Stimulated activated CD4-positive, alpha-beta T cell treated with anti-CD3 and anti-CD28 coated beads, Interleukin-1b, Interleukin-23, amount 100 ng/mL, for 4 hours (primary cell): ENCODE results near the gene AKR1C2.
"Not testable (repeated sequence)": the region's sequence is repeated elsewhere in the genome, so short reads cannot be mapped to it uniquely, and the experiment has no call there.

Experiments
- DNase-seq, 2 donors: peaks; one replicate each; pipeline ENCODE4 v3.0.0-alpha.2; 2020; ENCODE audit warnings: low read depth in 2 of 2

The AKR1C2 gene

DNA sequence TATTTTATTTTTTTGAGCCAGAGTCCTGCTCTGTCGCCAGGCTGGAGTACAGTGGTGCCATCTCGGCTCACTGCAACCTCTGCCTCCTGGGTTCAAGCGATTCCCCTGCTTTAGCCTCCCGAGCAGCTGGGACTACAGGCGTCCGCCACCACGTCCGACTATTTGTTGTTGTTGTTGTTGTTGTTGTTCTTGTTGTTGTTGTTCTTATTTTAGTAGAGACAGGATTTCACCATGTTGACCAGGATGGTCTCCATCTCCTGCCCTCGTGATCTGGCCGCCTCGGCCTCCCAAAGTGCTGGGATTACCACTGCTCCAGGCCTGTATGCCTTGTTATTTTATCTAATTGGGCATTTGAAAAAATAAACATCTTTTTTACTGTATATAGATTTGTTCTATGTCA, 42.1 kb downstream of the AKR1C2 start:
- DNase-seq = not testable (repeated sequence)

DNA sequence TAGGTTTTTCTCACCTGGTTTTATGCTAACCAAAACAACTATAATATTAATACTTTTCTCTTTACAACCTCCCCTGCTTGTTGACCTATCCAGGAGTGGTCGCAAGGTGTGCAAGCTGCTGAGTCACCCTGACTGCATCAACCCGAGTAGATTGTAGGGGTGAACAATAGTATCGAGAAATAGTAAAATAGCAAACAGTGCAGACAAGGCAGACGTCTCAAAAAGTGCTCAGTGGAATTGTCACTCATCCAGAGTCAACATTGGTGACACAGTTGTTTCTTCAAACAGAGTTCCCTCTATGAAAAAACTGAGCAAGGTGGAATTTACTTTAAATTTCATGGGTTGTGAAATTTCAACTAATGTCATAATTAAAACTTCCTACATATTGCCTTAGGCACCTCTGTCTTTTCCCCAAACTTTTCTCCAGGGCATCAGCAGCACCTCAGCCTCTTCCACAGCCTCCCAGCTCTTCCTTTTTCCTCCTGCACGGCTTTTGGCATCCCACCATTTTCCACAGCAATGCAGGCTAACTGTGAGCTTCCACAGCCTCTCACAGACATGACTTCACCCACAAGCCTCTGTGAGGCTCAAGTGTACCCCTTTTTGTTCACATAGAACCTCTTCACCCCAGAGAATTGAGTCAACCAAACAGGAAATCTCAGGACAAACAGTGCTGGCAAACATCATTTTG, 46.6 kb downstream of the AKR1C2 start:
- DNase-seq = not testable (repeated sequence)

- not testable (repeated sequence) for DNase-seq
These were observed 47.6 kb downstream of the AKR1C2 start for GRCh38 chr10:4956088-4956487.

DNA sequence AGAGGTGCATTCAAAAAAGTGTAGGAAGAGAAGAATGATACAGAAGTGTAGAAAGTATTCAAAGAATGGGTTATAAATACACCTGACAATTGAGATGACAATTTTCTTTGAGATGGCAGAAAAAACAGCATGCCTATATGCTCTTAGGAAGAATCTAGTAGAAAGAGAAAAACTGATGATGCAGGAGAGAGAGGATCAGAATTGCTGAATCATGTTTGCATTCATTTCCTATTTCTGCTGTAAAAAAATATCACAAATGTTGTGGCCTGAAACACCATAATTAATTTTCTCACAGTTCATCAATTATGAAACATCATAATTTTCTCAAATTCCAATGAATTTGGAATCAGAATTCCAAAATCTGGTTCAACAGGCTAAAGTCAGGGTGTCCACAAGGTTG, 50.3 kb downstream of the AKR1C2 start:
- DNase-seq = no peak

DNA sequence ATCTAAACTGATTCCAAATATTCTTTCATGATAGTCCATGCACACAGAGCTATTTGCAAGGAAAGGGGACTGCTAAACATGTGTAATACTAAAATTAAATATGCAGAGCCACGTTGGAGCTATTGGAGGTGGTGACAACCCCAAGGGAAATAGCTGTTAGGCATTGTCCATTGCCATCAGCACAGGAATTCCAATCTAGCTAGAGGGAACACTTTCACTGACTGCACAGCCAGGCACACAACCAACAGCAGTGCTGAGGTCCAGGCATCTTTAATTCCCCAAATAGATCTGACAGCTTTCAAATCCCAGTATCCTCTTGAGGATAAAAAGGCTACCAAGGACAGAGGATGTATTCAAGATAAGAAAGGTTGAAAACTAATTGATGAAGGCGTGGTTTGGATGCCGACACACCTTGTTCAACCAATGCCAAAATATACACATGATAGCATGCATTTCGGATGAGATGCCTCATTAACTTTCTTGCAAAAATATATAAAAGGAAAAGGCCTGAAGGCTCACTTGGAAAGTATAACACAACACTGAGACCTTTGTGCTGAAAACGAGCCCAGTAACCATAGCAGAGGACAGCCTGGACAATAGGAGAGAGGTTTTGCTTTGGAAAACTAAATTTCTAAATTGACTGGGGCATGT, 52.0 kb downstream of the AKR1C2 start:
- DNase-seq = not testable (repeated sequence)

- DNase-seq = no peak
These were observed 55.7 kb downstream of the AKR1C2 start for GRCh38 chr10:4947635-4948596.

DNA sequence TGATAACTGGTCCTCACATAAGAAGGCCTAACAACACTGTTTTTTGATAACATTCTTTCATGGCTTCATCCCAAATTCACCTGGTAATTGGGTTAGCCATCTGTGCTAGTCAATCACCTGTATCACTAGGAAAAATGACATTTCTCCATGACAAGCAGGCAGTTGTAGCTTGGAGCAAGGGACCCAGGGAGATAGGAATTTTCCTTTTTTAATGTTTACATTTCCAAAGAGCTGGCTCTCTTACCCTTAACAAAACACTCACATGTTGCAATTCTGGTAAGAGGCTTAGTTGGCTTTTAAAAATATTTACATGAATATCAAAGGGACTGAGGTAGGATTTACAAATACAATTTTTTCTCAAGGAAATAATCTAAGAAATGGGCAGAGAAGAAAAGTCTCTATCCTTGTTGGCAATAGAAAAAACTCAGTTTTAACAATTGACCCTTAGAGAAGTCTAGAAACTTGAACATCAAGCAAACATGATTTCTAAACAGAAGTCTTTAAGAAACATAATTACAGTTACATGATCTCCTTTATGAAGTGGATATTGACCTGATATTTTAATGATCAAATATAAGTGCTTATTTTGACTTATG, 56.5 kb downstream of the AKR1C2 start:
- no peak for DNase-seq

DNA sequence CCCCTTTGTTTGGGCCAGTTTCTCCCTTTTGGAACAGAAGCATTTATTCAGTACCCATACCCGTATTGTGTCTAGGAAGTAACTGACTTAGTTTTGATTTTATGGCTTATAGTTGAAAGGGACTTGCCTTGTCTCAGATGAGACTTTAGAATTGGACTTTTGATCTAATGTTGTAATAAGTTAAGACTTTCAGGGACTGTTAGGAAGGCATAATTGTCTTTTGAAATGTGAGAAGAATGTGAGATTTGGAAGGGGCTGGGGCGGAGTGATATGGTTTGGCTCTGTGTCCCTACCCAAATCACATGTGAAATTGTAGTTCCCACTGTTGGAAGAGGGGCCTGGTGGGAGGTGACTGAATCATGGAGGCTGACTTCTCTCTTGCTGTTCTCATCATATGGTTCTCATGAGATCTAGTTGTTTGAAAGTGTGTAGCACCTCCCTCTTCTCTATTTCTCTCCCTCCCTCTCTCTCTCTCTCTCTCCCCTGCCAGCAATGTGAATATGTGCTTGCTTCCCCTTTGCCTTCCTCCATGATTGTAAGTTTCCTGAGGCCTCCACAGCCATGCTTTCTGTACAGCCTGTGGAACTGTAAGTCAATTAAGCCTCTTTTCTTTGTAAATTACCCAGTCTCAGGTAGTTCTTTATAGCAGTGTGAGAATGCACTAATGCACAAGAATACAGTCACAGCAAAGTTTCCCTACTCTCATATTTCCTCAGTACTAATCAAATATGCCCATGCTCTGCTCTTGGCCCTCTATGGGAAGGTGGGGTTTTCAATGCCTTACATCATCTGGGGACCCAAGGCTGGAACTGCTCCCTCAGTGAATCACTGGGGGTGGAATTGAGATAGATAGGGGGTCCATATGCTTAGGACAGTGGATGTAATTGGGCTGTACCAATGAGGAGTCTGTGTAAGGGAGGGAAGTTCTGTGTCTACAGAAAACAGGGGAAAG, 57.6 kb downstream of the AKR1C2 start:
- DNase-seq = no peak

DNA sequence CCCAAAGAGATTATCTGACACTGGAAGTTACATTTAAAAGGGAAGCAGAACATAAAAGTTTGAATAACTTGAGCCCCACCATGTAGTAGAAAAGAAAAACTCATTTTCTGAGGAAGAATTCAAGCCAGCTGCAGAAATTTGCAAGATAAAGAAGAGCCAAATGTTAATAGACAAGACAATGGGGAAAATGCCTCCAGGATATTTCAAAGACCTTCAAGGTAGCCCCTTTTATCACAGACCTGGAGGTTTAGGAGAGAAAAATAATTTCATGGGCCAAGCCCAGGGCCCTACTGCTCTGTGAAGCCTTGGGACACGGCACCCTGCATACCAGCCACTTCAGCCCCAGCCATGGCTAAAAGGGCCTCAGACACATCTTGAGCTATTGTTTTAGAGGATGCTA, 58.8 kb downstream of the AKR1C2 start:
- DNase-seq = no peak

- DNase-seq = no peak
These were observed 59.8 kb downstream of the AKR1C2 start for GRCh38 chr10:4943821-4944220.

GRCh38 chr10:4943416-4943815, 60.2 kb downstream of the AKR1C2 start:
- DNase-seq = not testable (repeated sequence)

- DNase-seq = not testable (repeated sequence)
These were observed 60.7 kb downstream of the AKR1C2 start for GRCh38 chr10:4942931-4943330.

DNA sequence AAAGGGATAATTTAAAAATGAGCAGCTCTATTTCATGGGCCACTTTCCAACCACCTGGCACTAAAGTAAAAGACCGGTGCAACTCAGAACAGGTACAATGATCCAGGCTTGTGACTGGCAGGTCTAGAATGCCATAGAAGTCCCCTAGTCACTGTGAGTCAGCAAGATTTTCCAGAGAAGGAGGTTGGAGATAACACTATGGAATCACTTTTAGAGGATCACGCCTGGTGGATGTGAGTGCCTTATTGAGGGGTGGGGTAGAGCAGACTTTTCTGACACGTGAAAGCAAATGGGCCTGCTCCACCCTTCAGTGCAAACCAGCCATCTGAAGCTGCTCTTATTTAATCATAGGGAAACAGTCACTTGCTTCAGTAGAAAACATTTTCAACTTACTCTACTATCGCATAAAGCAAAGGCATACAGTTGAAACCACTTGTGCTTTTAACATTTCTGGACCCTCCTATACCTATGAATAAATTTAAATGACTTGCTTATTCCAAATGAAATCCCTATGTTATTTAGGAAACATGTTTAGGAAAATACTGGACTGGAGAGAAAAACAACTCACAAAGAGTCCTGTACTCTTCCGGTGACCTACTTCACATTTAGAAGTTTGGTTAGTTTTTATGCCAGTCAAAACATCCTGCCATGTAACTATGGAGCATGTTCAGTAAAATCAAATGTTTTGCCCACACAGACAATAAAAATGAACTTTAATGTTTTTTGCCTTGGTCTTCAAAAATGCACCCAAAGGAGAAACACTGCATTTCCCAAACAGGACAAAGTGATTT, 61.9 kb downstream of the AKR1C2 start:
- DNase-seq = no peak

GRCh38 chr10:4940909-4941308, 62.7 kb downstream of the AKR1C2 start:
- DNase-seq = not testable (repeated sequence)

DNA sequence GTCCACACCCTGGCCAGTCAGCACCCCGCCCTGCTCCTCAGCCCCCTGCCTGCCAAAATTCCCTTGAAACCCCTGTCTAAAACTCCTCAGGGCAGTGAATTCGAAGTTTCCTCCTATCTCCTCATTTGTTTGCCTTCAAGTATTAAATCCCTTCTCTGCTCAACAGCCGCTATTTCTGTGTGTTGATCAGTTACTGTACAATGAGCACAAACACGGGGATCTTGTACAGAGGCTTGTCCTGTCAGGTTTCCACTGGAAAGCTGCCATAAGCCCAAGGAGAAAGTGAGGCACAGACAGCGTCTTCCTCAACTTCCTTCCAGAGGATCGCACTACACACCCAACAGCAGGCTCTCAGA, 63.6 kb downstream of the AKR1C2 start:
- DNase-seq = not testable (repeated sequence)

DNA sequence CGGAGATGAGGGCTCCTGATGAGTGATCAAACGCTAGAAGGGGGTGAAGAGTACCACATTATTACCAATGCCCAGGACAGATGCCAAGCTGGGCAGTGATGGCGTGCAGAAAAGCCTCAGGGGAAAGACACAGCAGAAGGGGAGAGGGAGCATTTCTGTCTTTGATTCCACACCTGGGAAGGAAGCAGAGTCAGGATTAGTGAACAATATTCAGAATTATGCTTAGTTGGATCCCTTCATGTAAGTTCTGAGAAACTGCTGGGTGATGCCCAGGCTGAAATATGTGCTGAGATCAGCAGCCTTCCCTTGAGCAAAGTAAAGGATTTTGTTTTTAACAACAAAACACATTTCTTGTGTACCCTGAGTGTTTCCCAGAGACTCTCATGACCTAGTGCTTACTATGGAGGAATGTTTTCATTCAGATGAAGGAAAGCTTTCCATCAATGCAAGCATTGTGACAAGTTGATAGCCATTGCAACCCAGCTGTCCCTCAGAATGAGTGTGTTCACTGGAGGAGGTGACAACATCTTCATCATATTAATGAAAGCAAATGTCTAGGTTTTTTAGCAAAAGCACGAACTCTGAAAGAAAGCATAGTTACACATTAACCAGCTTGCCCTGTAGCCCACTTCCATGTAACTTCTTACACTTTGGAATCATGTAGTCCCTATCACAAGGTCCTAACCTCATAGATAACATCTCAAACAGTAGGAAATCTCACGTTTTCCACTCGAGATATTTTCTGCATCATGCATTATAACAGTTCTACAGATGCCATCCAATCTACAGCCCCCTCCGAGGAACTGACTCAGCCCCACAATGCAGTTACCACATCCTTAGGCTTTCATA, 64.2 kb downstream of the AKR1C2 start:
- no peak for DNase-seq
